Endothelial cell of umbilical vein (primary cell): ENCODE measurements around the gene PMEL. TPM values are rescaled to one million over a fixed set of nuclear protein-coding genes. Genes with fewer than 3 reads are reported as not detected.

Source experiments
- BruUV-seq: library from RNA; stranded (reverse); fragments of 400-500 nt; replicated peaks from 2 replicates; lab custom pipeline; 2021; lab: Mats Ljungman, UMichigan
- CTCF ChIA-PET: fragments of 300-600, 350-600 bp; sonication (Branson Sonifier 250); formaldehyde crosslinking; loops from one replicate; lab custom pipeline; 2021; ENCODE audit warnings: antibody characterized with exemption, inconsistent platforms; lab: Charles Lee
- POLR2A ChIA-PET: fragments of 300-600, 350-600 bp; sonication (Branson Sonifier 250); formaldehyde crosslinking; loops from one replicate; lab custom pipeline; 2021; ENCODE audit warnings: antibody characterized with exemption, inconsistent platforms; lab: Charles Lee
- DNase-seq: peaks from one replicate; pipeline ENCODE4 v3.0.0-alpha.2; 2011; ENCODE audit warnings: low read depth, low spot score
- FAIRE-seq: peaks from 2 replicates; lab custom pipeline; 2011; peaks lifted over from hg19 to GRCh38; lab: Jason Lieb, UNC
- H2AFZ ChIP-seq: 2 replicates; pipeline ENCODE4 v1.6.0; 2012; ENCODE audit warnings: low read depth, low read length, control low read depth, inconsistent platforms
- H3K27ac ChIP-seq: 2 replicates; pipeline ENCODE4 v1.5.1; 2011; ENCODE audit warnings: low read depth, mild to moderate bottlenecking, control low read depth, low read length, moderate library complexity; ENCODE audit not compliant: insufficient read depth
- H3K27me3 ChIP-seq, 2 experiments: 2 replicates each; pipeline versions ENCODE4 v1.6.0 to v1.6.1; 2011; ENCODE audit warnings: low read length in 2 of 2, mixed read lengths in 1 of 2; ENCODE audit not compliant: control insufficient read depth in 2 of 2, insufficient read depth in 2 of 2
- H3K36me3 ChIP-seq, 2 experiments: 2 replicates in 1 of 2; 3 replicates in 1 of 2; pipeline ENCODE4 v1.5.1; 2011; ENCODE audit warnings: low read length in 2 of 2, mild to moderate bottlenecking in 1 of 2, moderate library complexity in 1 of 2; ENCODE audit not compliant: control insufficient read depth in 2 of 2, insufficient read depth in 2 of 2; ENCODE audit errors: extremely low read depth in 1 of 2
- H3K4me1 ChIP-seq: 3 replicates; pipeline ENCODE4 v1.5.1; 2011; ENCODE audit warnings: mild to moderate bottlenecking, low read length; ENCODE audit not compliant: control insufficient read depth, insufficient read depth; ENCODE audit errors: extremely low read depth
- H3K4me2 ChIP-seq: 2 replicates; pipeline ENCODE4 v1.6.1; 2011; ENCODE audit warnings: low read length, control low read depth, mixed read lengths; ENCODE audit not compliant: insufficient read depth
- H3K4me3 ChIP-seq, 3 experiments: fragments of 200-600 bp in 1 of 3; sonication (generic), shearing (Covaris generic) in 1 of 3; replicated peaks in 1 of 3; 2 replicates each; pipeline ENCODE4 v1.5.1; 2011 to 2016; ENCODE audit warnings: control low read depth in 3 of 3, low read length in 3 of 3, mild to moderate bottlenecking in 2 of 3, inconsistent platforms in 1 of 3, low read depth in 1 of 3, moderate library complexity in 1 of 3; ENCODE audit not compliant: insufficient read depth in 1 of 3
- H3K79me2 ChIP-seq: 2 replicates; pipeline ENCODE4 v1.6.0; 2012; ENCODE audit warnings: low read length, inconsistent platforms; ENCODE audit not compliant: control insufficient read depth, insufficient read depth
- H3K9ac ChIP-seq: replicated peaks from 2 replicates; pipeline ENCODE3; 2011; ENCODE audit warnings: low read length, control low read depth; ENCODE audit not compliant: insufficient read depth; ENCODE audit errors: extremely low read depth
- H3K9me1 ChIP-seq: replicated peaks from 3 replicates; pipeline ENCODE4 v1.6.0; 2011; ENCODE audit warnings: mild to moderate bottlenecking, low read length; ENCODE audit not compliant: control insufficient read depth, insufficient read depth; ENCODE audit errors: extremely low read depth
- H3K9me3 ChIP-seq: replicated peaks from 2 replicates; pipeline ENCODE4 v1.5.1; 2012; ENCODE audit warnings: low read length, inconsistent platforms; ENCODE audit not compliant: control insufficient read depth, insufficient read depth
- H4K20me1 ChIP-seq: replicated peaks from 2 replicates; pipeline ENCODE3; 2011; ENCODE audit warnings: mild to moderate bottlenecking, low read length; ENCODE audit not compliant: control insufficient read depth, insufficient read depth; ENCODE audit errors: extremely low read depth
- EZH2 ChIP-seq: IDR thresholded peaks from 2 replicates; pipeline ENCODE4 v1.6.1; 2012; ENCODE audit warnings: borderline replicate concordance, low read depth, mild to moderate bottlenecking, moderate library complexity, low read length, inconsistent platforms; ENCODE audit not compliant: severe bottlenecking
- FOS ChIP-seq: IDR thresholded peaks from 2 replicates; pipeline ENCODE4 v1.6.1; 2011; ENCODE audit warnings: mild to moderate bottlenecking, low read length, moderate library complexity, borderline replicate concordance; ENCODE audit not compliant: insufficient read depth
- GATA2 ChIP-seq: IDR thresholded peaks from 2 replicates; pipeline ENCODE4 v1.7.0; 2011; ENCODE audit warnings: low read depth, mild to moderate bottlenecking, moderate library complexity, mixed read lengths, low read length; ENCODE audit not compliant: insufficient read length, insufficient read depth
- JUN ChIP-seq: IDR thresholded peaks from 2 replicates; pipeline ENCODE4 v1.6.1; 2011; ENCODE audit warnings: borderline replicate concordance, low read depth; ENCODE audit not compliant: insufficient read length, insufficient read depth
- POLR2A ChIP-seq: IDR thresholded peaks from 2 replicates; pipeline ENCODE4 v1.6.1; 2012; ENCODE audit warnings: low read depth, mild to moderate bottlenecking, control low read depth, low read length
- POLR2AphosphoS5 ChIP-seq: IDR thresholded peaks from 2 replicates; pipeline ENCODE4 v1.6.1; 2012; ENCODE audit warnings: low read depth, mild to moderate bottlenecking, control low read depth, low read length, moderate library complexity; ENCODE audit not compliant: insufficient read depth
- dilution Hi-C: fragments of 300-500 bp; cut with MboI; formaldehyde crosslinking; loops from one replicate; pipeline ENCODE4 v1.15.0; 2019; ENCODE audit warnings: low sequenced_read_pairs; ENCODE audit not compliant: extremely low pct_ligation_motif_present
- intact Hi-C: fragments of 100-400 bp; cut with micrococcal nuclease; formaldehyde crosslinking; loops from one replicate; pipeline ENCODE4 v1.10.0; 2022
- polyA plus RNA-seq, 4 experiments: library from polyadenylated mRNA; depleted of rRNA in 3 of 4; stranded (reverse) in 3 of 4; unstranded in 1 of 4; fragments of >200 nt; gene quantifications; 2 replicates each; pipeline versions ENCODE4 v1.2.1 to v1.2.3, GENCODE V29; 2011 to 2012; ENCODE audit warnings: missing spikeins in 1 of 4
- total RNA-seq: library from RNA; stranded (reverse); gene quantifications from 2 replicates; pipeline ENCODE4 v1.2.3, GENCODE V29; 2021
- TF ChIP-seq, protein P1 (sequence below): IDR thresholded peaks from 2 replicates; pipeline ENCODE4 v1.6.1; 2011; ENCODE audit not compliant: insufficient read depth, insufficient read length
- TF ChIP-seq, protein P2 (sequence below), 2 donors: IDR thresholded peaks; 1 replicate in 1 of 2; 2 replicates in 1 of 2; pipeline ENCODE4 v1.5.1; 2011; ENCODE audit warnings: low read length in 2 of 2, mild to moderate bottlenecking in 2 of 2, moderate library complexity in 2 of 2, control low read depth in 1 of 2, inconsistent platforms in 1 of 2, low read depth in 1 of 2; ENCODE audit not compliant: insufficient read depth in 1 of 2; ENCODE audit errors: extremely low read depth in 1 of 2

The PMEL gene
- total and polyA plus RNA-seq, 2 donors (not counting 3 experiments of a cell fraction or from before 2014, with no cell fraction given): 0.51 to 0.99 TPM

DNA sequence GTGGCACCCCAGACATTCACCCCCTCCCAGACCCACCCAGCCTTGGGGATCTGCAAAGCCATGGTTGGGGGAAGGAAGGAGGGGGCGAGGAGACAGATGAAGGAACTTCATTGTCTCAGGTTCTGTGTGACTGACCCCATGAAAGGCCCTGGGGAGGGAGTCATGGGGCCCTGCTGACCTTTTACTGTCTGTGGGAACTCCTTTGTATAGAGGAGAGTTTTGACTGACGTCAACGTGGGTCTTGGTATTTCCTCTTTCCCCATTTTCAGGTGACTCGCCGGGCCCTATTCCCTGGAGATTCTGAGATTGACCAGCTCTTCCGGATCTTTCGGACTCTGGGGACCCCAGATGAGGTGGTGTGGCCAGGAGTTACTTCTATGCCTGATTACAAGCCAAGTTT lies 4.9 kb upstream of the PMEL start:
- BruUV-seq: no TSS peak
- DNase-seq (no peak), FAIRE-seq (no peak)
- Histone ChIP-seq H3K9me3 (no peaks in the 10 kb centered on the region), H3K9ac (no peak overlapping the region), H3K36me3 (peaks cover 1 to 3% of the 10 kb centered on the region in 2 experiments), H2AFZ (no peak overlapping the region), H3K4me1 (peaks cover 32% of the 10 kb centered on the region), H3K27me3 (no peaks in the 10 kb centered on the region), H3K4me2 (no peak overlapping the region), H3K9me1 (no peaks in the 10 kb centered on the region), H3K27ac (no peak overlapping the region), H3K4me3 (no peak overlapping the region), H4K20me1 (no peaks in the 10 kb centered on the region), H3K79me2 (peaks cover 28% of the 10 kb centered on the region)
- intact Hi-C loops (no loop called here), dilution Hi-C loops (no loop called here)
- CTCF ChIA-PET: interaction anchor here (1.2 kb wide), 1 partner anchor 232 kb away, joined by 3 read pairs; no protein-coding TSS in a partner anchor
- POLR2A ChIA-PET: no interaction called here
- TF ChIP-seq JUN (no peak), FOS (no peak), EZH2 (no peak), GATA2 (no peak), POLR2A (no peak), POLR2AphosphoS5 (no peak)
- TF ChIP-seq, protein P1, sequence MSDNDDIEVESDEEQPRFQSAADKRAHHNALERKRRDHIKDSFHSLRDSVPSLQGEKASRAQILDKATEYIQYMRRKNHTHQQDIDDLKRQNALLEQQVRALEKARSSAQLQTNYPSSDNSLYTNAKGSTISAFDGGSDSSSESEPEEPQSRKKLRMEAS: no peak
- TF ChIP-seq, protein P2, sequence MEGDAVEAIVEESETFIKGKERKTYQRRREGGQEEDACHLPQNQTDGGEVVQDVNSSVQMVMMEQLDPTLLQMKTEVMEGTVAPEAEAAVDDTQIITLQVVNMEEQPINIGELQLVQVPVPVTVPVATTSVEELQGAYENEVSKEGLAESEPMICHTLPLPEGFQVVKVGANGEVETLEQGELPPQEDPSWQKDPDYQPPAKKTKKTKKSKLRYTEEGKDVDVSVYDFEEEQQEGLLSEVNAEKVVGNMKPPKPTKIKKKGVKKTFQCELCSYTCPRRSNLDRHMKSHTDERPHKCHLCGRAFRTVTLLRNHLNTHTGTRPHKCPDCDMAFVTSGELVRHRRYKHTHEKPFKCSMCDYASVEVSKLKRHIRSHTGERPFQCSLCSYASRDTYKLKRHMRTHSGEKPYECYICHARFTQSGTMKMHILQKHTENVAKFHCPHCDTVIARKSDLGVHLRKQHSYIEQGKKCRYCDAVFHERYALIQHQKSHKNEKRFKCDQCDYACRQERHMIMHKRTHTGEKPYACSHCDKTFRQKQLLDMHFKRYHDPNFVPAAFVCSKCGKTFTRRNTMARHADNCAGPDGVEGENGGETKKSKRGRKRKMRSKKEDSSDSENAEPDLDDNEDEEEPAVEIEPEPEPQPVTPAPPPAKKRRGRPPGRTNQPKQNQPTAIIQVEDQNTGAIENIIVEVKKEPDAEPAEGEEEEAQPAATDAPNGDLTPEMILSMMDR (IDR thresholded peaks at IDR 0.05; ENCODE audit: extremely low read depth in 1 of 2, insufficient read depth in 1 of 2, low read depth in 1 of 2, low read length in 2 of 2): no peak
